GM19035 (cell line): ENCODE data around the gene CREB3L1.
"Not testable (repeated sequence)": the region's sequence is repeated elsewhere in the genome, so short reads cannot be mapped to it uniquely, and the experiment has no call there.

ENCODE experiments used
- ATAC-seq: cut with Tn5 transposase; IDR thresholded peaks from one replicate; pipeline ENCODE4 v1.9.1; 2021; ENCODE audit not compliant: unreplicated experiment

CREB3L1 gene

GRCh38 chr11:46248289-46249102 lies 29.0 kb upstream of the CREB3L1 start:
- ATAC-seq: no peak

DNA sequence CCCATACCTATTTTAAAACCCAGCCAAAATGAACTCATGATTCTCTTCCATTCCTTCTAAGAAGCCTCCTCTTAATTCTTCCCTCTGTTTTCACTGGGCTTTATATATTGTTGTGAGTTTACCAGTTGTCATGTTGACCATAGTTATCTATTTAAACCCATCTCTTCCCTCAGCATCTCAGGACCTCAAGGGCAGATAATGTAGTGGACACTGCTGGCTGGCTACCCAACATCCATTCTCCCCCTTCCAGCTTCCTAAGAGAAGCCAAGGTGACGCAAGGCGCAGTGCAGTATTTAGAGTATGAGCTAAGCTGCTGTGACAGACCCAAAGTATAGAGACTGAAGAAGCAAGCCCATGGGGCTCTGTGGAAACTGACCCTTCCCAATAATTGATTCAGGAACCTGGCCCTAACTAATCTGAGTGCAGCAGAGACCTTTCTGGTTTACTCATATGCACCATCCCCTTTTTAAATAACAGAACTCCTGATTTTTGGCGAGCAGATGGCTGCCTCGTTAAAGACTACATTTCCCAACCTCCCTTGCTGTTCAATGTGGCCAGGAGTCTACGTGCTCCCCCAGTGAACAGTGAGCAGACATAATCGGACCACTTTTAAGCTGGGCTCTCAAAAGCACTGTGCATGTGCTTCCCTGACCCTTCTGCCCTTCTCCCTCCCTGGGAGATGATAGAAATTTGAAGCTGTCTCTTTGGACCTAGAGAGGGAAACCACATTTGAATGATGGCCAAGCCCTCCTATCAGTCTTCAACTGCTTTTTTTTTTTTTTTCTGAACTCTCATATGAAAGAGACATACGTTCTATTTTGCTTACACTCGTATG lies 28.1 kb upstream of the CREB3L1 start:
- no peak for ATAC-seq

GRCh38 chr11:46249938-46250744 lies 27.3 kb upstream of the CREB3L1 start:
- no peak for ATAC-seq

- ATAC-seq: no peak
Observed at GRCh38 chr11:46250745-46251052, 26.8 kb upstream of the CREB3L1 start.

DNA sequence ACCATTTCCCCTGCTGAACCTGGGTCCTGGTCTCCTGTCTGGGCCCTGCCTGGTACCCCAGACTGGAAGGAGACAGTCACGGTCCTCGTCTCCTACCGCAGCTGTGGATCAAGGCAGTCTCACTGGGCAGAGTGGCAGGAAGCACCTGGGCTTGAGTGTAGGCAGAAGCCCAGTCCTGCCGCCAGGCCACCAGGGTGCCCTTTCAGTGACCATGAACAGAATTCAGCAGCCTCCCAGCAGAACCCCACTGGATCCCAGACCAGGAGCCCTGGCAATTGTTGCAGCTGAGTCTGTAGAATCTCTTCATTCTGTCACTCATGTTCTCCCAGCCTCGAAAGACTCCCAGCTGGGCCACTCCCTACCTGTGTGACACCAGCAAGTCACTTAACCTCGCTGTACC lies 25.5 kb upstream of the CREB3L1 start:
- no peak for ATAC-seq

DNA sequence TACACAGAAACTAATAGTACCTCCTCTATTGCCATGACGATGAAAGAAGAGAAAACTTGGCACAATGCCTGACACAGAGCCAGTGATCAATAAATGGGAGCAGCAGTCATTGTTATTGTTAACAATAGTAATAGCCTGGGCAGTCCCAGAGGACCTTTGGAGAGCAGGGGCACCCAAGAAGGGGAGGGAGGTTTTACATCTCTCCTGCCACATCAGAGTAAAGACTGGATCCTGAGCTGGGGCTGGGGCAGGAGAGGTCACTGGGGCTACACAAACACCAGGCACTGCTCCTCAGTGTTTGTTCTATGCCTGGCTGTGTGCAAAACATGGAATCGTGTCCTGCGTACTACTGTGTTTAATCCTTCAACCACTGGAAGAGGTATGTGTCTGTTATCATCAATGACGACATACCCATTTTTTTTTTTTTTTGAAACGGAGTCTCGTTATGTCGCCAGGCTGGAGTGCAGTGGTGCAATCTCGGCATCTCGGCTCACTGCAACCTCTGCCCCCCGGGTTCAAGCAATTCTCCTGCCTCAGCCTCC lies 25.0 kb upstream of the CREB3L1 start:
- ATAC-seq: no peak

- no peak for ATAC-seq
Observed at GRCh38 chr11:46253258-46254132, 24.0 kb upstream of the CREB3L1 start.

DNA sequence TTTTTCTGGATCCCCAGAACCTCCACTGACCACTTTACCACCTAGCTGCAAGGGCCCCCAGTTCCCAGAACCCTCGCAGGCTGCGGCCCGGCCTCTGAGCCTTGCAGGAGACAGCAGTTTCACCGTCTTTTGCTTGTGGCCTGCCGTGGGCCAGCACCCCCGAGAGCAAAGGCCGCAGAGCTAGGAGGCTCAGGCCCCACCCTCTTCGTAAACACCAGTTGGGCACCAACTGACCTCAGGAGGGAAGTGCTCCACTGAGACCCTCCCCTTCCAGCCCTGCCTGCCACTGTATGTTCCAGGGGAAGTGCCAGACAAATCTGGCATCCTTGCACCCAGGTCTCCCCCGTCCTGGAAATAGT lies 23.4 kb upstream of the CREB3L1 start:
- ATAC-seq: no peak

GRCh38 chr11:46256540-46257001 lies 20.9 kb upstream of the CREB3L1 start:
- ATAC-seq: no peak

- ATAC-seq: not testable (repeated sequence)
Observed at GRCh38 chr11:46259347-46259746, 18.1 kb upstream of the CREB3L1 start.

DNA sequence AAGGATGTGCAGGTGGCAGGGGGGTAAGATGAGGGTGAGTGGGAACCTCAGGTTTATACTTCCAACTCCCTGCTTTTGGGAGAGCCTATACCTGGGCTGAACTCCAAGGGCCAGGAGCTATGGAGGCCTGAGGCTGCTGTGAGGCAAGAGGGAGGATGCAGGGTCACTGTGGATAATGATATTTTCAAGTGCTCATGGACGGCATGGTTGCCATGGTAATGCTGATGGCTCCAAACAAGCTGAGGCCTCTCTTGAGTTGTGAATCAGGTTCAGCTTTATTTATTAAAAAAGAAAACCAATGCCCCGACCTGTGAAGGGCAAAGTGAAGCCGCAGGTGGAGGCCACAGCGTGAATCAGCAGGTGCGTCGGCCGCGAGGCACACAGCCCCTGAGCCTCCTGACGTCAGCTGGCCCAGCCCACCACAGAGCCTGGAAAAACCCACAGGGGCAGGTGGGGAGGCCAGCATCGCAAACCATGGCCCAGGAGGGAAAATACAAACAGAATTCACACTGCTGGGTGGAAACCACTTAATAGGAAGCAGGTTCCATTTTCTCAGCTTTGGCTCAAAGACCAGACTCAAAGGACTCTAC lies 17.4 kb upstream of the CREB3L1 start:
- no peak for ATAC-seq

DNA sequence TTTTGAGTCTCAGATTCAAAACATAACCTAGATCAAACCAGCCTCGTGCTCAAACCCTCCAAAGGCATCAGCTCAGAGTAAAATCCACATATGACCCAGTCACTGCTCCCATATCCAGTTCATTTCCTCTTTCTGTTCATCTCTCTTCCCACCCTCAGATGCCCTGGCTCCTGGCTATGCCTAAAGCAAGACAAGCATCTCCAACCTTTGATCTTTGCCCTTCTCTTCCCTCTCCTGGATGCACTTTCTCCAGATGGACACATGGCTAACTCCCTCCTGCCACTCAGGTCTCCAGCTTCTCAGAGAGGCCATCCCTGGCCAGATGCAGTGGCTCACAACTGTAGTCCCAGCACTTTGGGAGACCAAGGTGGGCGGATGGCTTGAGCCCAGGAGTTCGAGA lies 14.3 kb upstream of the CREB3L1 start:
- ATAC-seq: no peak

GRCh38 chr11:46264030-46264429 lies 13.4 kb upstream of the CREB3L1 start:
- ATAC-seq: no peak

DNA sequence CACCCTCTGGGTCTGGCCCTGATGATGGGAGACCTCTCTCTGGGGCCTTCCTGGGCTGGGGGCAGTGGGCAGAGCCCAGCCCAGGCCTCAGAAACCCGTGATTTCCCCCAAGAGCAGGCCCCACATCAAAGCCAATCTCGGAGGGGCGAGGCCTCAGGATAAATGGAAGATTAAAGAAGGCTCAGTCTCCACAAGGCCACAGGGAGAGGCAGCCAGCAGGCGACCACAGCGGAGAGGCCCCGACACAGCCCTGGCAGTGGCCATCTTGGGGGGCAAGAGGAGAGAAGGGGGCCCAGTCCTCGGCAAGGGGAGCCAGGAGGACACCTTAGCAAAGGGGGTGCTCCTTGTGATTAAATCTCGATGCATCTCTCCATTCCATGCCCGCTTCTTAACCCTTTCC lies 12.5 kb upstream of the CREB3L1 start:
- ATAC-seq: no peak

- no peak for ATAC-seq
Observed at GRCh38 chr11:46265764-46266163, 11.7 kb upstream of the CREB3L1 start.

DNA sequence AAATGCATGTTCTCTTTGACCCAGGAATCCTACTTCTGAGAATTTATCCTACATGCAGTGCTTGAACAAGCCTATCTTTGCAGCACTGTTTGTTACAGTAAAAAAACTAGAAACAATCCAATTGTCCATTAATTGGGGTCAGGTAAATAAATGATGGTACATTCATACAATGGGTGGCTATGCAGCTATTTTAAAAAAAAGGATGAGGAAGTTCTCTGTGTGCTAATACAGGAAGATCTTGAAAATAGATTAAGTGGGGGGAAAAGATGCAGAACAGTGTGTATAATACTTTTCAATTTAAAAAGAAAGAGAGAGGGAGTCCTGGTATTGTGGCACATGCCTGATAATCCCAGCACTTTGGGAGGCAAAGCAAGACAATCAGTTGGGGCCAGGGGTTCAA lies 9.5 kb upstream of the CREB3L1 start:
- no peak for ATAC-seq

GRCh38 chr11:46270684-46271083 lies 6.8 kb upstream of the CREB3L1 start:
- no peak for ATAC-seq

- ATAC-seq: no peak
Observed at GRCh38 chr11:46271407-46271806, 6.1 kb upstream of the CREB3L1 start.

DNA sequence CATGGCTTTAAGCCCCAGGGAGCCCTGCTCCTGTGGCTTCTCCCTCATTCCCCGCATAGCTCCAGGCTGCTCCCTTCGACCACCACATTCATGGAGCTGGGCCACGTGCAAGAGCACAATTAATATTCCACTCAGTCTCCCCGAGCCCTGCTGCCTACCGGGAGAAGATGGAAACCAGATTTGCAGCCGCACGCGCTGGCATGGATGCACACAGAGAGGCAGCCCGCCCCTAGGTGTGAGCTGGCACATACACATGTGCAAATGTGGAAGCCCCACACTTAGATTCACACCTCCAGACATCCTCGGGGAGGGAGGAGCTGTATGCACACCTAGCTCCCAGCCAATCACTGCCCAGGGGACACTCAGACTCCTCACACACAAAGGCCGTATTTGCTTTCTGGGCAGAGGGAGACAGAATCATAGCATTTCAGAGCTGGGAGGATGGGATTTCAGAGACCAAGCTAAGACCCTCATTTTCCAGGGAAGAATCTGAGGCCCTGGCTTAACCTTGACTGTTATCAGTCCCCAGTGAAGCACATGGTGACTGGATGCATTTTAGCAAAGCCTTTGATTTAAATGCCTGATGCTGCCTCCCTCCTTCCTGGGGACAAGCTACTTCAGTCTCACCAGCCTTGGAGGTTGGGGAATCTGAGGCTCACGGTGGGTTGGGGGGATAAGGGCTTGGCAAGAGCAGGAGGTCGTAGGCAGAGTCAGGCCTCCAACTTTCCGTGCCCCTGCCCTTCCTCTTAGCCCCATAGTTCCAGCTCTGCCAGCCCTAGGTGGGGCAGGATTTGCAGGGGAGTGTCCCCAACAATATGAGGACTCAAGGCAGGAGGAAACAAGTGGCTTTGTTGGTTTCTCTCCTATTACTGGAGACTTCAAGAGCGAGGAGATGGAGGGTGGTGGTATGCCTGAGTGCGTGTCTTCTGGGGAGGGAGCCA lies 5.3 kb upstream of the CREB3L1 start:
- no peak for ATAC-seq
